Erythroblast (primary cell): Measurements from ENCODE around the gene GXYLT1.
"Not testable (repeated sequence)": the region's sequence is repeated elsewhere in the genome, so short reads cannot be mapped to it uniquely, and the experiment has no call there.

Source experiments
- DNase-seq, 2 experiments: peaks; one replicate each; lab custom pipeline; 2025; lab: John Stamatoyannopoulos, UW
- GATA1 ChIP-seq: IDR thresholded peaks from 2 replicates; pipeline ENCODE4 v1.6.1; 2011; ENCODE audit warnings: low read depth, mild to moderate bottlenecking, control low read depth, low read length, moderate library complexity
- POLR2A ChIP-seq: IDR thresholded peaks from 2 replicates; pipeline ENCODE4 v1.6.1; 2011; ENCODE audit warnings: mild to moderate bottlenecking, low read length

GXYLT1 gene, protein sequence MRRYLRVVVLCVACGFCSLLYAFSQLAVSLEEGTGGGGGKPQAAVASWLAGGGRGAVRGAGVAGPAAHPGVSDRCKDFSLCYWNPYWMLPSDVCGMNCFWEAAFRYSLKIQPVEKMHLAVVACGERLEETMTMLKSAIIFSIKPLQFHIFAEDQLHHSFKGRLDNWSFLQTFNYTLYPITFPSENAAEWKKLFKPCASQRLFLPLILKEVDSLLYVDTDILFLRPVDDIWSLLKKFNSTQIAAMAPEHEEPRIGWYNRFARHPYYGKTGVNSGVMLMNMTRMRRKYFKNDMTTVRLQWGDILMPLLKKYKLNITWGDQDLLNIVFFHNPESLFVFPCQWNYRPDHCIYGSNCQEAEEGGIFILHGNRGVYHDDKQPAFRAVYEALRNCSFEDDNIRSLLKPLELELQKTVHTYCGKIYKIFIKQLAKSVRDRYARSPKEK

DNA sequence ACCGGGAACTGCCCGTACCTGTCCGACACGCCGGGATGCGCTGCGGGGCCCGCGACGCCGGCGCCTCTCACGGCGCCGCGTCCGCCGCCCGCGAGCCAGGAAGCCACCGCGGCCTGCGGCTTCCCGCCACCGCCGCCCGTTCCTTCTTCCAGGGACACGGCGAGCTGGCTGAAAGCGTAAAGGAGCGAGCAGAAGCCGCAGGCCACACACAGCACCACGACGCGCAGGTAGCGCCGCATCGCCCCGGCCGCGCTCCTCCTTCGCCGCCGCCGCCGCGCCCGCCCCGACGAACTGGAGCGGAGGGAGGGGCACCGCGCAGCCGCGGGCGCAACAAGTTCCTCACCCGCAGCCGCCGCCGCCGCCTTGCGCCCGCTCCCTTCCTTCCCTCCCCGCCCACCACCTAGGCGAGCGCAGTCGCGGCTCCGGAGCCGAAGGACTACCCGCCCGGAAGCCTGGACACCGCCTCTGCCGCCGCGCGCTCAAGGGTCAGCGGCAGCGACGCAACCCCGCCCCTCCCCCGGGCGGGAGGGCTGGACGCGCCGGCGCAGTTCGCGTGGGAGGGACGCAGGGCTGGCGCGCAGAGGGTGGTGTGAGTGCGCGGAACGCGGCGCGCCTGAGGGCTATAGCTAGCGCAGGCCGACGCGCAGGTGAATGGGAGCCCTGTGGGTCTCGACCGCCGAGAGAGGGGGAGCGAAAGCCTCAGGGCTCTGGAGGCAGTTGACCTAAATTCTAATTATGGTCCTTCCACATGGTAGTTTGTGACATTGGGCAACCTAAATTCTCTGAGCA, at the start of gene GXYLT1:
Gene GXYLT1, minus strand, starts transcription at position 467 of the 789 bp plus-strand sequence. Its CDS starts 228 bp downstream, at position 239.
- DNase-seq = peak; percentile 94 to 96
- TF ChIP-seq POLR2A (peak; percentile 89), GATA1 (no peak)

DNA sequence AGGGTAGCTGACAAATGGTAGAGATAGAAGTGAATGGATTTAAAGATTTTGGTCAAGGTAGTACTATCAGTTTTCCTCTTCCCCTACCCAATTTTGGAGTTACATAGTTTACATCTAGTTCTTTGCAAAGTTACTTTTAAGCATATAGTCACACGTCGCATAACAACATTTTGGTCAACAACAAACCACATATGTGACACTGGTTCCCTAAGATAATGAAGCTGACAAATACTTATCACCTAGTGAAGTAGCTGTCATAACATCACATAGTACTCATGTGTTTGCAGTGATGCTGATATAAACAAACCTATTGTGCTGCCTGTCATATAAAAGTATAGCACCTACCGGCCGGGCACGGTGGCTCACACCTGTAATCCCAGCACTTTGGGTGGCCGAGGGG, 48.0 kb upstream of the GXYLT1 start:
- DNase-seq = no peak
- TF ChIP-seq POLR2A = no peak
- no peak for TF ChIP-seq GATA1

DNA sequence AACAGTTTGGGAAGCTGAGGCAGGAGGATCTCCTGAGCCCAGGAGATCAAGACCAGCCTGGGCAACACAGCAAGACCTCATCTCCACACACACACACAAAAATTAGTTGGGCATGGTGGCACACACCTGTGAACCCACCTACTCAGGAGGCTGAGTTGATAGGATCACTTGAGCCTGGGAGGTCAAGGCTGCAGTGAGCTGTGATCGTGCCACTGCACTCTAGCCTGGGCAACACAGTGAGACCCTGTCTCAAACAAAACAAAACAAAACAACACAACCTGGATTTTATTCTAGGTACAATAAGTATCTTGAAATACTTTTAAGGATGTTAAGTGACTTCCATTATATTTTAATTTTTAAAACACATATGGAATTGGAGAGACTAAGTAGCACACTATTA, 47.6 kb upstream of the GXYLT1 start:
- DNase-seq = no peak
- no peak for TF ChIP-seq GATA1
- no peak for TF ChIP-seq POLR2A

DNA sequence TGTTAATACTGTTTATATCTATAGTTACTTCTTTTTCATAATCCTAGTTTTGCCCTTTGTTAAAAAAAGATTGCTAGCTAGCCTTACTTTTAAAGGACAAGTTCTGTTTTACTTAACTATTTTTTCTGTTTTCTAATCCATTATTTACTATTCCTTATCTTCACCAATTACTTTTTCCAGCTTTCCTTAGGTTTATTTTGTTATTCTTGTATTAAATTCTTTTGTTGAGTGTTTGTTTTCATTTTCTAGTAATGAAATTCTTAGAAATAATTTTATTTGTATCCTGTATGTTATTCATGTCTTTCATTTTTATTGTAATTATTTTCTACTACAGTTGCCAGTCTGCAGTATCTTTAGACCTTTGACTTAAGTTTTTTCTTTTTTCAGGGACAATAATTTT, 45.7 kb upstream of the GXYLT1 start:
- no peak for TF ChIP-seq GATA1
- TF ChIP-seq POLR2A = no peak
- no peak for DNase-seq

DNA sequence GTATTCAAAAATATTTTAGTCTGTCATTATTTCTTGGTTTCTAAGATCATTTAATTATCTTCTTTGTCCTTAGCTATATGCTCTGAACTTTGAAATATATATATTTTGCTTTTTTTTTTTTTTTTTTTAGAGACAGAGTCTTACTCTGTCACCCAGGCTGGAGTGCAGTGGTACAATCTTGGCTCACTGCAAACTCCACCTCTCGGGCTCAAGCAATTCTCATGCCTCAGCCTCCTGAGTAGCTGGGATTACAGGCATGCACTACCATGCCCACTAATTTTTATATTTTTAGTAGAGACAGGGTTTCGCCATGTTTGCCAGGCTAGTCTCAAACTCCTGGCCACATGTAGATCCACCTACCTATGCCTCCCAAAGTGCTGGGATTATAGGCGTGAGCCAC, 43.6 kb upstream of the GXYLT1 start:
- DNase-seq = not testable (repeated sequence)

DNA sequence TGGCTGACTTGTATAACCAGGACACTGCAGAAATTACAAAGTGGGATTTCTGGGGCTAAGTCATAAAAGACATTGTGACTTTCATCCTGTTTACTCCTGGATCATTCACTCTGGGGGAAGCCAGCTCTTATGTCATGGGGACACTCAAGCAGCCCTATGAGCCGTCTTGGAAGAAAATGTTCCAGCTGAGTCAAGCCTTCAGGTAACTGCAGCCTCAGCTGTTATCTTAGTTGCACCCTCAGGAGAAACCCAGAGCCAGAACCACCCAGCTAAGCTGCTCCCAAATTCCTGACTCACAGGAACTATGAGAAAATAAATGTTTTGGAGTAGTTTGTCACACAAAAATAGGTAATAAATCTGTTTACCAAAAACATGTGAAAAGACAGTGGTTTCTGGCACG, 43.1 kb upstream of the GXYLT1 start:
- TF ChIP-seq GATA1 = no peak
- no peak for TF ChIP-seq POLR2A
- DNase-seq = no peak

DNA sequence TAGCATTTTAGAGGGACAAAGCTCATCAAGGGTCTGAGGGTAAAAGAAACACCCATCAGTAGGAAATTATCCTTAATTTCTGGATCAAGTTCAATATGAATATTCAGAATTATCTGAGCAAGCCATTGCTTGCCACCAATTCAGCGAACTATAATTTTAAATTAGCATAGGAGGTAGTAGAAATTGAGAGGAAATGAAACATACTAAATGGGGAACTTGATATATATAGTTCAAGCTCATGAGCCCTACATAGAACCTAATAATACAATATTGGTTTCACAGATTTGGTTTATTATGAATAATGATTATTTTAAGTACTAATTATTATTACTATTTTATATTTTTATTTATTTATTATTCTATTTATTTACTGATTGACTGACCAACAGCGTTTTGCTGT, 42.1 kb upstream of the GXYLT1 start:
- TF ChIP-seq POLR2A (no peak), GATA1 (no peak)
- DNase-seq = no peak

DNA sequence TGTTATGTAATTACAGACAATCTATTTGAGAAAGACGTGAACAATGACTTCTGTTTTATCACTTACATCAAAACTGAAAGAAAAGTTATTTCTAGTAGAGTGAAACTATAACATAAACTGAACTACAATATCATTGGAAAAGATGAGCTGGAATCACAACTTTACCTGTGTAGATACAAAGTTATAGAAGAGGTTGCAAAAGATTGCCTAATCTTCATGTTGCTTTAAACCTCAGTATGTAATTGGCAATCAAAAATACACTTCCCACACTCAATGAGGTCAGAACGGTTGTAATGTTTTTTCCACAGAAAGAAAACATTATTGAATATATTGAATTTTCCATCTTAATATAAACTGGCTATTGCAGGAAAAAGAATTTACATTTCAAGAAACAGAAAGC, 37.7 kb upstream of the GXYLT1 start:
- DNase-seq = no peak
- TF ChIP-seq POLR2A (no peak), GATA1 (no peak)

DNA sequence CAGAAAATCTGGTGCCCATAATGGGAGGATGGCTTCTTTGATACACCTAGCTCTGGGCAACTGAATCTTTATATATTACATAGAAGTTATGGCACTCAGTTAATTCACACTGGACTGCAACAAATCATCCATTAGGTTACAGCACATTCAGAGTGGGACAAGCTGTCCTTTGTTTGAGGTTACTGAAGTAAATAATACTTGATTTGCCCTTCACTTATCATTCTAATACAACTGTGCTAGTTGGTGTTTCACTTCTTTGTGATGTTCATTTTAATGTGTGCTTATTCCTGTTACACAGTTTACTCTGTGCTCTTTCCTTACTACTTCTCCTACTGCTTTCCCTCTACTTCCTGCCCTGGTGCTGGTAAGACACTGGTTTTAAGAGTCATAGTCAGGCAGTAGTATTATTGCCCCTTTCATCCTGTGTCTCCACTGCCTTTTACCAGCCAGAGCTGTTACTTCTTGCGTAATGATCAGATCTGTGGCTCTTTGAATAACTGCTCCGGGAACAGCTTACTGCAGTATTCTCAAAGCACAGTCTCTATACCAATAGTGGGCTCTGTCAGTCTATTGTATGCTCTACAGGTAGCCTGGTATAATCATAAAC, 36.4 kb upstream of the GXYLT1 start:
- TF ChIP-seq GATA1 (no peak), POLR2A (no peak)
- no peak for DNase-seq

DNA sequence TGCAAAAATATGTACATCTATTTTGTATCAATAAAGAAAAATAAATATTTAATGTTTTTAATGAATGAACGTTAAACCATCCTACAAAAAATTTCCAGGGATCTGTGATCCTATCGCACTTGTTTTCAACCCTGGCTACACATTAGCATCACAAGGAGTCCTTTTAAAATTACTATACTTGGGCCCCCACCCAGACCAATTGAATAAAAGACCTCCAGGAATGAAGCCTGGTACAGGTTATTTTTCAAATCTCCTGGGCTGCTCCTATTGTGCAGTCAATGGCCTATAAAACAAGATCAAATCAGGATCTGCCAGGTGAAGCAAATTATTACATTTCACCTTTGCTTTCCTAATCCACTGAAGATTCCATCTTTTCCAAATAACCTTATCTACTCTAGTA, 33.4 kb upstream of the GXYLT1 start:
- DNase-seq = no peak
- TF ChIP-seq POLR2A (no peak), GATA1 (no peak)

DNA sequence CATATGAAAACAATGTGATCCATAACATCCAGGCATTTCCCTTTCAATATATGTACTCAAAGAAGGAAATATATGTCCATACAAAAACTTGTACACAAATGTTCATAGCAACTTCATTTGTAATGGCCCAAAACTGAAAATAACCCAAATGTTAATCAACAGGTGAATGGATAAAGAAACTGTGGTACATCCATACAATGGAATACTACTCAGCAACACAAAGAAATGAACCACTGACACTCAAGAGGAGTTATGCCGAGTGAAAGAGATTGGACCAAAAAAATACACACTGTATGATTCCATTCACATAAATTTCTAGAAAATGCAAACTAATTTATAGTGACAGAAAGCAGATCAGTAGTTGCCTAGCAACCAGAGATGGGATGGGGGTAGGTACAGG, 30.3 kb upstream of the GXYLT1 start:
- TF ChIP-seq POLR2A = no peak
- no peak for TF ChIP-seq GATA1
- peak in 1 of 2 experiments; percentile 4 for DNase-seq

DNA sequence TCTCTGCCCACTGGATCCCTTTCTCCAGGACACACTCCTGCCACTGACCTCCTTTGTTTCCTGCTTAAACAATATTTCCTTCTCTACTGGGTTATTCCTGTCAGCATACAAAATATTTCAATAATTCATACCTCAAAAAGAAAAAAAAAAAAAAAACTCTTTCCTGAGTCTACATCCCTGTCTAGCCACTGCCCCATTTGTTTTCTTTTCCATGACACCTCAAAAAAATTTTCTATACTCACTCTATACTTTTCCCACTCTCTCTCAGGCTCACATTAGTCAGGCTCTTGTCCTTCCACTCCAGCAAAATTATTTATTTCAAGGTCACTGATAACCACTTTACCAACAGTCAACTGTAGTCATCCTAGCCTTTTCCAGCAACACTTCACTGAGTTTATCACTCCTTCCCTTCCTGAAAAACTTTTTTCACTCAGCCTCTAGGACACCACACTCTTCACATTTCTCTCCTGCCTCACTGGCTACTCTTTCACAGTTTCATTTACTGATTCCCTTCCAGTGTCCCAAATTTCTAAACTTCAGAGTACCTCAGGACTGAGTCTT, 29.4 kb upstream of the GXYLT1 start:
- no peak for TF ChIP-seq GATA1
- TF ChIP-seq POLR2A = no peak
- no peak for DNase-seq

DNA sequence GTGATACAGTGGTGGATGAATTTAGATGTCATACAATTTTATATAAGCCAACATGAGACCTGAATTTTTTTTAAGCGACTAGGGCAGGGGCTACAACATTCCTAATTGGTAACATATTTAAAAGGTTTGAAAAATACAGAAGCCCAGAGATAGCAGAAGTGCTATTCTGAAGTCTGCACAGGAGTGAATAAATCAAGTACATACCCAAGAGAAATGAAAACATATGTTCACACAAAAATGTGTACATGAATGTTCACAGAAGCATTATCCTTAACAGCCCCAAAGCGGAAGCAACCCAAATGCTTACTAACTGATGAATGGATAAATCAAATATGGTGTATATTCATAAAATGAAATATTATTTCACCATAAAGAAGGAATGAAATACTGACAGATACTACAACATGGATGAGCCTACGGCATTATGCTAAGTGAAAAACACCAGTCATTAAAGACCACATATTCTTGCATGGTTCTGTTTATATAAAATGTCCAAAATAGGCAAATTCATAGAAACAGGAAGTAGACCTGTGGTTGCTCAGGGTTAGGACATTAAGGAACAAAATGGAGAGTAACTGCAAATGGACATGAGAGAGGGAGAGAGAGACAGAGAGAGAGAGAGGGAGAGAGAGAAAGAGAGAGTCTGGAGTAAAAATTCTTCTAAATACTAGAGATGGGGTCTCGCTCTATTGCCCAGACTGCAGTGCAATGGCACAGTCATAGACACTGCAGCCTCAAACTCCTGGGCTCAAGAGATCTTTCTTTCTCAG, 28.0 kb upstream of the GXYLT1 start:
- TF ChIP-seq POLR2A (no peak), GATA1 (no peak)
- no peak for DNase-seq
